MM.1S (cell line): Measurements from ENCODE around the gene FCRL2.

Experiments
- DNase-seq: peaks from one replicate; pipeline ENCODE4 v3.0.0-alpha.2; 2015
- H2AFZ ChIP-seq: fragments of 300-600 bp; sonication (generic); 2 replicates; pipeline ENCODE4 v1.6.0; 2016; ENCODE audit warnings: antibody characterized with exemption, low read length
- H3F3A ChIP-seq: fragments of 300-600 bp; sonication (generic); 2 replicates; pipeline ENCODE4 v1.6.1; 2016; ENCODE audit warnings: mild to moderate bottlenecking, antibody characterized with exemption, low read length, moderate library complexity, mixed read lengths; ENCODE audit not compliant: insufficient read depth
- H3K27ac ChIP-seq: fragments of 300-600 bp; sonication (generic); 2 replicates; pipeline ENCODE4 v1.5.1; 2016; ENCODE audit warnings: mild to moderate bottlenecking, low read length
- H3K27me3 ChIP-seq: fragments of 300-600 bp; sonication (generic); replicated peaks from 2 replicates; pipeline ENCODE4 v1.6.0; 2016; ENCODE audit warnings: low read length; ENCODE audit not compliant: insufficient read depth
- H3K36me3 ChIP-seq: fragments of 300-600 bp; sonication (generic); replicated peaks from 2 replicates; pipeline ENCODE4 v1.6.1; 2016; ENCODE audit warnings: mild to moderate bottlenecking, low read length, mixed read lengths; ENCODE audit not compliant: insufficient read depth
- H3K4me1 ChIP-seq: fragments of 300-600 bp; sonication (generic); 2 replicates; pipeline ENCODE4 v1.6.1; 2016; ENCODE audit warnings: low read length, mixed read lengths
- H3K4me2 ChIP-seq: fragments of 300-600 bp; sonication (generic); 2 replicates; pipeline ENCODE4 v1.6.0; 2016; ENCODE audit warnings: low read depth, low read length
- H3K4me3 ChIP-seq: fragments of 300-600 bp; sonication (generic); 2 replicates; pipeline ENCODE4 v1.5.1; 2016; ENCODE audit warnings: low read length, mixed read lengths
- H3K79me2 ChIP-seq: fragments of 300-600 bp; sonication (generic); 2 replicates; pipeline ENCODE4 v1.6.1; 2016; ENCODE audit warnings: mixed run types, low read length, mixed read lengths
- H3K9ac ChIP-seq: fragments of 300-600 bp; sonication (generic); 2 replicates; pipeline ENCODE4 v1.6.1; 2016; ENCODE audit warnings: low read length, mixed read lengths
- H3K9me2 ChIP-seq: fragments of 300-600 bp; sonication (generic); replicated peaks from 2 replicates; pipeline ENCODE4 v1.6.1; 2016; ENCODE audit warnings: mild to moderate bottlenecking, low read length, mixed read lengths; ENCODE audit not compliant: insufficient read depth
- H3K9me3 ChIP-seq: fragments of 300-600 bp; sonication (generic); replicated peaks from 2 replicates; pipeline ENCODE4 v1.6.1; 2016; ENCODE audit warnings: mild to moderate bottlenecking, low read length, mixed read lengths; ENCODE audit not compliant: insufficient read depth
- H4K20me1 ChIP-seq: fragments of 300-600 bp; sonication (generic); 2 replicates; pipeline ENCODE4 v1.6.1; 2016; ENCODE audit warnings: mild to moderate bottlenecking, low read length, moderate library complexity, mixed read lengths; ENCODE audit not compliant: insufficient read depth
- EZH2 ChIP-seq: fragments of 300-600 bp; sonication (generic); optimal IDR thresholded peaks from 2 replicates; pipeline ENCODE3; 2017; ENCODE audit warnings: low read depth, mild to moderate bottlenecking, antibody characterized with exemption, low read length, mixed read lengths
- EZH2phosphoT487 ChIP-seq: fragments of 300-600 bp; sonication (generic); IDR thresholded peaks from 2 replicates; pipeline ENCODE4 v1.6.1; 2018; ENCODE audit warnings: antibody characterized with exemption, low read length
- TF ChIP-seq, protein P1 (sequence below): fragments of 300-600 bp; sonication (generic); IDR thresholded peaks from 2 replicates; pipeline ENCODE4 v1.5.1; 2016; ENCODE audit warnings: antibody characterized with exemption, low read length, mixed read lengths

The FCRL2 gene

GRCh38 chr1:157721985-157722384, 54.9 kb downstream of the FCRL2 start:
- H3K27ac ChIP-seq = no peak overlapping the region
- TF ChIP-seq, protein P1, sequence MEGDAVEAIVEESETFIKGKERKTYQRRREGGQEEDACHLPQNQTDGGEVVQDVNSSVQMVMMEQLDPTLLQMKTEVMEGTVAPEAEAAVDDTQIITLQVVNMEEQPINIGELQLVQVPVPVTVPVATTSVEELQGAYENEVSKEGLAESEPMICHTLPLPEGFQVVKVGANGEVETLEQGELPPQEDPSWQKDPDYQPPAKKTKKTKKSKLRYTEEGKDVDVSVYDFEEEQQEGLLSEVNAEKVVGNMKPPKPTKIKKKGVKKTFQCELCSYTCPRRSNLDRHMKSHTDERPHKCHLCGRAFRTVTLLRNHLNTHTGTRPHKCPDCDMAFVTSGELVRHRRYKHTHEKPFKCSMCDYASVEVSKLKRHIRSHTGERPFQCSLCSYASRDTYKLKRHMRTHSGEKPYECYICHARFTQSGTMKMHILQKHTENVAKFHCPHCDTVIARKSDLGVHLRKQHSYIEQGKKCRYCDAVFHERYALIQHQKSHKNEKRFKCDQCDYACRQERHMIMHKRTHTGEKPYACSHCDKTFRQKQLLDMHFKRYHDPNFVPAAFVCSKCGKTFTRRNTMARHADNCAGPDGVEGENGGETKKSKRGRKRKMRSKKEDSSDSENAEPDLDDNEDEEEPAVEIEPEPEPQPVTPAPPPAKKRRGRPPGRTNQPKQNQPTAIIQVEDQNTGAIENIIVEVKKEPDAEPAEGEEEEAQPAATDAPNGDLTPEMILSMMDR = no peak
- no peak for TF ChIP-seq EZH2phosphoT487
- no peak for TF ChIP-seq EZH2
- H3K4me3 ChIP-seq = no peak overlapping the region
- peaks cover 13% of the 10 kb centered on the region for H3K4me1 ChIP-seq
- H3K79me2 ChIP-seq = no peaks in the 10 kb centered on the region
- no peaks in the 10 kb centered on the region for H3K9me2 ChIP-seq
- no peak overlapping the region for H3K9ac ChIP-seq
- H2AFZ ChIP-seq = no peak overlapping the region
- no peak for DNase-seq
- H3F3A ChIP-seq = peaks cover 13% of the 10 kb centered on the region
- H3K27me3 ChIP-seq = no peaks in the 10 kb centered on the region
- no peaks in the 10 kb centered on the region for H4K20me1 ChIP-seq
- no peaks in the 10 kb centered on the region for H3K9me3 ChIP-seq
- no peak overlapping the region for H3K4me2 ChIP-seq
- no peaks in the 10 kb centered on the region for H3K36me3 ChIP-seq

DNA sequence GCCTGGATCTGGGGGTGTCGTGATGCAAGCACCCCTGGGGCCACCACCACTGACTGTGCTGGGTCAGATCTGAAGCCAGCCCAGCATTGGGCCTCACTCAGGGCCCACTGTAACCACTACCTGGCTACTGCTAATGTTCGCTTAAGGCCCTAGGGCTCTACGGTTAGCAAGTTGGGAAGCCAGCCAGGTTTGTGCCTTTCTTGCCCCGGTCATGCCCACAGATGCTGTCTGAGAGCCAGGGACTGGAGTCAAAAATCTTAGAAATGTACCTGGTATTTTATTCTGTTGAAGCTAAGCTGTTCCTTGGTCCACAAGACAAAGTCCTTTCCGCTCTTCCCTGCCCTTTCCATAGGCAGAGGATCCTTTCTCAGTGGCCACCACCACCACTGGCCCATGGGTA, 61.2 kb downstream of the FCRL2 start:
- no peaks in the 10 kb centered on the region for H3K9me2 ChIP-seq
- H3K9me3 ChIP-seq = no peaks in the 10 kb centered on the region
- no peak overlapping the region for H3K4me3 ChIP-seq
- H3K4me2 ChIP-seq = no peak overlapping the region
- H3K4me1 ChIP-seq = no peaks in the 10 kb centered on the region
- TF ChIP-seq, protein P1 = no peak
- TF ChIP-seq EZH2phosphoT487 = no peak
- no peak for TF ChIP-seq EZH2
- no peaks in the 10 kb centered on the region for H4K20me1 ChIP-seq
- H3K27ac ChIP-seq = no peak overlapping the region
- no peaks in the 10 kb centered on the region for H3F3A ChIP-seq
- H3K9ac ChIP-seq = no peak overlapping the region
- H3K27me3 ChIP-seq = no peaks in the 10 kb centered on the region
- H3K36me3 ChIP-seq = no peaks in the 10 kb centered on the region
- H3K79me2 ChIP-seq = no peaks in the 10 kb centered on the region
- DNase-seq = no peak
- H2AFZ ChIP-seq = no peak overlapping the region

DNA sequence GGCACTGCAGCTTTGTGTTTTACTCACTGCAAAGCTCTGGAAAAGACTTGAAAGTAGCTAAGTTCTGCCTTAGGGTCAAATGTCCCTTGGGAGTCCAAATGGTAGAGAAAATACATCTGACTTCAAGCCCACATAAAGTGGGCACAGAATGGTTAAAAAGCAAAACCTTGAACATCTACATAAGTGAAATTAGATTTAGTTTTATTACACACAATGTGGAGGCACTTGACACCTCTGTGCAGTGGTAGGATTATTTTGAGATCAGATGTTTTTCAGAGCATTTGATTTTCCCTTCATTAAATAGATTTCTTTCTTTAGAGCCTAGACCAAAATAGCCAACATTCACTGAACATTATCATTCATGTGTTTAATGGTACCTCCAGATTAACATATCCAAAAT, 65.1 kb downstream of the FCRL2 start:
- no peak for DNase-seq
- no peak for TF ChIP-seq EZH2
- TF ChIP-seq, protein P1 = no peak
- TF ChIP-seq EZH2phosphoT487 = no peak
- Histone ChIP-seq H3F3A (no peaks in the 10 kb centered on the region), H3K79me2 (no peaks in the 10 kb centered on the region), H3K9me3 (no peaks in the 10 kb centered on the region), H3K4me1 (peaks cover 12% of the 10 kb centered on the region), H3K9ac (no peak overlapping the region), H2AFZ (no peak overlapping the region), H3K27me3 (no peaks in the 10 kb centered on the region), H3K9me2 (no peaks in the 10 kb centered on the region), H3K36me3 (no peaks in the 10 kb centered on the region), H4K20me1 (no peaks in the 10 kb centered on the region), H3K4me3 (no peak overlapping the region), H3K27ac (no peak overlapping the region), H3K4me2 (no peak overlapping the region)
